NCI-H510A (cell line): Measurements from ENCODE around the gene GIPC3.

ENCODE experiments used
- DNase-seq: peaks from one replicate; lab custom pipeline; 2025; lab: John Stamatoyannopoulos, UW

Gene GIPC3

GRCh38 chr19:3605361-3605760 is 20.1 kb downstream of the GIPC3 start:
- no peak for DNase-seq

- DNase-seq: no peak
These were observed 20.5 kb downstream of the GIPC3 start for GRCh38 chr19:3605770-3606169.

GRCh38 chr19:3606174-3606689 is 21.0 kb downstream of the GIPC3 start:
- peak; percentile 40 for DNase-seq

GRCh38 chr19:3606690-3607289 is 21.5 kb downstream of the GIPC3 start, which contains the start of gene TBXA2R:
Gene TBXA2R, minus strand, starts transcription at chr19:3606875. Its CDS starts 6,241 bp downstream, at chr19:3600634.
- DNase-seq: no peak

- DNase-seq: no peak
These were observed 22.2 kb downstream of the GIPC3 start for GRCh38 chr19:3607303-3608078.

- DNase-seq: no peak
These were observed 22.9 kb downstream of the GIPC3 start for GRCh38 chr19:3608079-3608641.

- DNase-seq: no peak
These were observed 23.6 kb downstream of the GIPC3 start for GRCh38 chr19:3608750-3609322.

GRCh38 chr19:3609779-3610719 is 24.8 kb downstream of the GIPC3 start:
- no peak for DNase-seq

GRCh38 chr19:3610745-3611717 is 25.8 kb downstream of the GIPC3 start:
- no peak for DNase-seq

- DNase-seq: no peak
These were observed 26.6 kb downstream of the GIPC3 start for GRCh38 chr19:3611841-3612240.

GRCh38 chr19:3612330-3612729 is 27.1 kb downstream of the GIPC3 start:
- no peak for DNase-seq

- DNase-seq: no peak
These were observed 27.8 kb downstream of the GIPC3 start for GRCh38 chr19:3612901-3613741.

- no peak for DNase-seq
These were observed 28.8 kb downstream of the GIPC3 start for GRCh38 chr19:3613818-3614661.

GRCh38 chr19:3614858-3615505 is 29.7 kb downstream of the GIPC3 start:
- DNase-seq: no peak

- DNase-seq: no peak
These were observed 30.4 kb downstream of the GIPC3 start for GRCh38 chr19:3615524-3616135.

- DNase-seq: no peak
These were observed 32.2 kb downstream of the GIPC3 start for GRCh38 chr19:3617463-3617862.

- DNase-seq: no peak
These were observed 33.0 kb downstream of the GIPC3 start for GRCh38 chr19:3618144-3618810.
